OCI-LY7 (cell line): Measurements from ENCODE around the gene DLX2.

Source experiments
- CTCF ChIP-seq: fragments of 200-600 bp; sonication (generic); conservative IDR thresholded peaks from 2 replicates; pipeline ENCODE4 v1.5.1; 2014; ENCODE audit warnings: mild to moderate bottlenecking, antibody characterized with exemption, low read length, moderate library complexity, mixed read lengths
- EZH2phosphoT487 ChIP-seq: fragments of 200-600 bp; sonication (generic); IDR thresholded peaks from 2 replicates; pipeline ENCODE4 v1.6.1; 2018; ENCODE audit warnings: low read depth, borderline replicate concordance, mild to moderate bottlenecking, mixed run types, antibody characterized with exemption, low read length, moderate library complexity, mixed read lengths

GRCh38 chr2:172053486-172053885, 49.2 kb downstream of the DLX2 start:
- TF ChIP-seq CTCF (no peak), EZH2phosphoT487 (no peak)
